NCI-H524 treated with DMSO at 0.1 percent for 48 hours (cell line): ENCODE measurements around the gene ZNF33B.
"Not testable (repeated sequence)": the region's sequence is repeated elsewhere in the genome, so short reads cannot be mapped to it uniquely, and the experiment has no call there.

ENCODE experiments used
- DNase-seq: peaks from one replicate; lab custom pipeline; 2025; lab: John Stamatoyannopoulos, UW

The ZNF33B gene

DNA sequence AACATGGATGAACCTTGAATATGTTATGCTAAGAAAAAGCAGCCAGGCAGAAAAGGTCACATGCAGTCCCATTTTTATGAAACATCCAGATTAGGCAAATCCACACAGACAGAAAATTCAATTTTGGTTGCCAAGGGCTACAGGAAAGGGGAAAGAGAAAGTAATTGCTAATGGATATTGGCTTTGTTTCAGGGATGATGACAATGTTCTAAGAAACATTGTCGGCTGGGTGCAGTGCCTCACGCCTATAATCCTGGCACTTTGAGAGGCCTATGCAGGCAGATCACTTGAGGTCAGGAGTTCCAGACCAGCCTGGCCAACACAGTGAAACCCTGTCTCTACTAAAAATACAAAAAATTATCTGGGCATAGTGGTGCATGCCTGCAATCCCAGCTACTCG, 23.0 kb downstream of the ZNF33B start:
- no peak for DNase-seq

DNA sequence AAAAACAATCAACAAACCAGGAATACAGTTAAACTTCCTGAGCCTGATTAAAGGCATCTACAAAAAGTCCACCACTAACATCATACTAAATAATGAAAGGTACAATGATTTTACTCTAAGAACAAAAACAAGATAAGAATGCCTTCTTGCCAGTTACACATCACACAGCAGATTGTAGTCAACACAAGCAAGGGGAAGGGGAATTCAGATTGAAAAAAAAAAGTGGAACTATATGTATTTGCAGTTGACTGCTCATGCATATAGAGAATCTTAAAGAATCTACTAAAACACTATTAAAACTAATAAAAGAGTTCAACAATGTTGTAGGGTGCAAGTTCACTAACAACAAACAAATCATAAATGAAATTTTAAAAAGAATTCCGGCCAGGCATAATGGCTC, 28.5 kb downstream of the ZNF33B start:
- DNase-seq: no peak

DNA sequence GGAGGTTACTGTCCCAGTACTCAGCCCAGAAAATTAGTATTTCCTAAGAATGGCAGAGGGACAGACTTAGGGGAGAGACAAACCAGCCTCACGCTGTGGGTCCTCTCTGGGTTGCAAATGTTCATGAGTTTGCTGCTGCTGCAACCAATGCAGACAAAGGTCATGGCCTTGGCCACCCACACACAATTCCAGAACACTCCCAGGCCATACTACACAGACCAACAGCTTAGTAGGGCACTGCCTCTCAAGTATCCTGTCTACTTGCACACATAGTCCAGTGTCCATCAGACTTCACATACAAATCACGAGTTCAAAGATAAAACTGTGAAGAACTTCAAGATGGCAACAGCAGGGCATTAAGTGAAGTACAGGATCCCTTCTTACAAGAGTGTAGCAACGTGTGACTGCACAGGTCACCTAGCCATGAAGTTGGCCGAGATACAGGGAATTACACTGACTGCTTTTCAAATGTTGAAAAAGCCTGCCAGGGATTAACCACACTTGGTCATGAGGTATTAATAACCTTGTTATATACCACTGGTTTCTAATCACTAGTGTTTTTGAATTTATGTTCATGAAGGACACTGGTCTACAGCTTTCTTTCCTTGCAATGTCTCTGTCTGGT, 40.0 kb downstream of the ZNF33B start:
- DNase-seq: no peak

DNA sequence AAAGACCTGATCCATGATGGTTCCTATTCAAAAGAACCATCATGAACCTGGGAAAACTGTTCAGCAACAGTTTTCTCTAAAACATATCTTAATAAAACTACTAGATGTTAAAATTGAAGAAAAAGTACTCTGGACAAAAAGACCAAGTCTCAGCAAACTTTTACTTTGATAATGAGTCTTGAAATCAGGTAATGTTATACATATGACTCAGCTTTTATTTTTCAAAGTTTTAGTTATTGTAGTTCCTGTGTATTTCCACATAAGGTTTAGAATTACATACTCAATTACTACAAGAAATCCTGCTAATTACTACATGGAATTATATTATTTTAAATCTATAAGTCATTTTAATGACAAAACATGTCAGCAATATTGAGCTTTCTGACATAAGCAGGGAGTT, 42.2 kb downstream of the ZNF33B start:
- no peak for DNase-seq

DNA sequence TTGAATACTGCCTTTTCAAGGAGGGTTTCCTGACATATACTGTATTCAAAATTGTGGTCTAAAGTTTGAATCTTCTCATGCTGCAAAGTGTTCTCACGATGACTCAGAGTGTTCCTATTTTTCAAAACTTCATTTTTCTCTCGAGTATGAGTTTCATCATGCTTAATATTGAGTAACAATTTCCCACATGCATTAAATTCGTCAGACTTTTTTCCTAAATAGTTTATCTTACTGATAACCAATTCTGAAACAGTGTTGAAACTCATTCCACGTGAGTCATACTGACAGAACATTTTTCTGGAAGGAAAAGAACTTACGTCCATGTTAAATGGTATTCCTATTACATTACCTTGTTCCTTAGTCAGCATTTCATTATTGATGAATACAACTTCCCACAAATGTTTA, 44.1 kb downstream of the ZNF33B start:
- no peak for DNase-seq

DNA sequence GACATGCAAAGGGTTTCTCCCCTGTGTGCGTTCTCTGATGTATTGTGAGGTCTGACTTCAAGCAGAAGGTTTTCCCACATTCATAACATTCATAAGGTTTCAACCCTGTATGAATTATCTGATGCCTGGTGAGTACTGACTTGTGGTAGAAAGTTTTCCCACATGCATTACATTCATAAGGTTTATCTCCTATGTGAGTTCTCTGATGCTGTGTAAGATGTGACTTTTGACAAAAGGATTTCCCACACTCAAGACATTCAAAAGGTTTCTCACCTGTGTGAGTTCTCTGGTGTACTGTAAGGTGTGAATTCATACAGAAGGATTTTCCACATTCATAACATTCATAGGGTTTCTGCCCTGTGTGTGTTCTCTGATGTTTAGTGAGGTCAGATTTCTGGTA, 45.1 kb downstream of the ZNF33B start:
- DNase-seq: no peak

DNA sequence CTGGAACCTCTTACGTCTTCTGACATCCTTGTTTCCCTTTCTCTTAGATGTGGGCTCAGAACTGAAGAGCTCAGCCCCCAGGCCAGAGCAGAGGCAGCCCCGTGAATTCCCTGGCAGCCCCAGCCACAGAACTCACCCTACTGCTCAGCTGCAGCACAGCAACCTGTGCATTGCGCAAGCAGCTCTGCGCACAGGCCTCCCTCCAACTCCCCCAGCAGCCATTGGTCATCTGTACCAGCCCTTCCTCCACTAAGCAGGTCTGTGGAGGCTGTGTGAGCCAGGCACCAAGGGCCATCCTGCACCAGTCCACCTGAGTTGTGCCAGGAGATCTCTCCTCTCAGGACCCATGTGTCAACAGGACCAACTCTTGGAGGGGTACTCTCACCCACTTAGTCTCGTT, 54.5 kb downstream of the ZNF33B start:
- DNase-seq: no peak

DNA sequence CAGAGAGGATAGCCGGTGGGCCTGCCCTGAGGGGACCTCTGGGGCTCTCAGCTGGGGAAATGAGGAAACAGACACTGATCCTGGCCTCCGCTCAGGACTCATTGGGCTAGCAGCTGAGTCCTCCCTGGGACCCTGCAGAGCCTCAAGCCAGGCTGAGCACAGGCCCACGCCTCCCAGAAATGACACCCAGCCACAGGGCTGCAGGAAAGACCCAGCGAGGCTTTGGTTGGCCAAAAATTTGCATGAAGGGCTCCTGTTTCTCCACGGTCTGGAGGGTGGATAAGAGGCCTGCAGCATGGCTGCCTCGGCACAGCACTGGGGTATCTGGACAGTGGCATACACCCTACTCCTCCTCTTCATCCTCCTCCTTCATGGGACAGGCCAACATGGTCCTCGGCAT, 60.4 kb downstream of the ZNF33B start:
- no peak for DNase-seq

DNA sequence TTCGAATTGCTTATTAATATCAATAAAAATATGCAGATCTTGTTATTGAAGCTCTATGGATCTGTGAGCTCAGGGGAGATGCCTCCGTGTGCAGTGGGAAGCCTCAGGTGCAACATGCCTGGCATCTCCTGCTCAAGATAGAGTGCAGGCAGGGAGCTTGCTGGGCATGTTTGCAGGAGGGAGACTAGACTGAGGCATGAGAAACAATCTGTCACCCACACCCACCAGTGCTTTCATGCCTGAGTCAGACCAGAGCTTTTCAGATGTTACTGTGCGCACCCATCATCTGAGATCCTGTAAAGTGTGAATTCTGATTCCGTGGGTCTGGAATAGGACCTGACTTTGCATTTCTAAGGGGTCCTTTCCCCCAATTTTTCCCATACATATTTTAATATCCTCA, 62.0 kb downstream of the ZNF33B start:
- no peak for DNase-seq

DNA sequence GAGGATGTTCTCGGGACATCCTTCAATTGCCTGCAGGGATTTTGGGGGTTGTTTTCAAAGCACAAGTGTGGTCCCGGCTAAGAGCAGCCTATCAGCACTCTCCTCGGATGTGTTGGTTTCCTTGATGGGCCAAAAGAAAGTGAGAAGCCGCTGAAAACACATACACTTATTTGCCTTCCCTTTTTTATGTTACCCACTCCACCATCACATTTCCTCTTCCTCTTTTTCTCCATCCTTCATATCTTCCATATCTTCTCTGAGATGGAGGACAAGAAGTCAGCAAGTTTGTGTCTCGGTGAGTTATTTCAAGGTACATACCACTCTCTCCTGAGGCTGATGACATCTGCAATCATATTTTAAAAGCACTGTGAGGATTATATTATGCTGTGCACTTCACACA, 64.0 kb downstream of the ZNF33B start:
- DNase-seq: no peak

DNA sequence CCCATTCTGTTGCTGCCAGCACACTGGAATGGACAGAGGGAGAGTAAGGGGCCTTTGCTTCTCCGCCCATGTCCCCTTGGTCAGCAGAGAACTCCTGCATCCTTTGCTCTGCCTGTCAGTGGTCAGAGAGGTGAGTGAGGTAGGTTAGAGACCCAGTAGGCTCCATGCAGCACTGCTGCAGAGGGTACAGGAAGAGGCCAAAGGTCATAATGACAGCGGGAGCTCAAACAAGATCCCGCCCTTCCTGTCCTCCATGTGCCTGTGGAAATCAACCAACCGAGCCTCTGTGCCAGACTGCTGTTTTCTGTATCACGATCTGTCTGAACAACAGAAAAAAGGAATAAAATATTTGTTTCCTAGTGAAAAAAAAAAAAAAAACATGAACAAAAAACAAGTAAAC, 81.4 kb downstream of the ZNF33B start:
- DNase-seq: no peak

DNA sequence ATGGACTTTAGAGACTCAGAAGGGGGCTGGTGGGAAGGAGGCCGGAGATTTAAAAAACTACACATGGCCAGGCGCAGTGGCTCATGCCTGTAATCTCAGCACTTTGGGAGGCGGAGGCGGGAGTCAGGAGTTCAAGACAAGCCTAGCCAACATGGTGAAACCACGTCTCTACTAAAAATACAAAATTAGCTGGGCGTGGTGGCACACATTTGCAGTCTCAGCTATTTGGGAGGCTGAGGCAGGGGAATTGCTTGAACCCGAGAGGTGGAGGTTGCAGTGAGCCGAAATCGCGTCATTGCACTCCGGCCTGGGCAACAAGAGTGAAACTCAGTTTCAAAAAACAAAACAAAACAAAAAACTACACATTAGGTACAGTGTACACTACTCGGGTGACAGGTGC, 84.8 kb downstream of the ZNF33B start:
- DNase-seq: not testable (repeated sequence)

DNA sequence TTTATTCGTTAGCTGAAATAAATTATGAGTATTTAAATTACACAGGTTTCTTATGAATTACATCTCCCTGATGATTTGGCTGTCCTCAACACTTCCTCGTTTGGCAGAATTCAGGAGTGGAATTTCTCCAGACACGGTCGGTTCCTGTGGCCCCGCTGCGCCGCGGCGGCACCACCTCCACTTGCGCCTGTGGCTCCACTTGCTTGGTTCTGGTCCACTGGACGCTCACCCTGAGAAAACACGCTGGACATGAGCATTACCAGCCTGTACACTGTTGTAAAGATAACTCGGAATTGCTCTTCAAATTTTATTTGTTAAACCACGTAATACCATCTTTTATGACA, 85.3 kb downstream of the ZNF33B start:
- no peak for DNase-seq

DNA sequence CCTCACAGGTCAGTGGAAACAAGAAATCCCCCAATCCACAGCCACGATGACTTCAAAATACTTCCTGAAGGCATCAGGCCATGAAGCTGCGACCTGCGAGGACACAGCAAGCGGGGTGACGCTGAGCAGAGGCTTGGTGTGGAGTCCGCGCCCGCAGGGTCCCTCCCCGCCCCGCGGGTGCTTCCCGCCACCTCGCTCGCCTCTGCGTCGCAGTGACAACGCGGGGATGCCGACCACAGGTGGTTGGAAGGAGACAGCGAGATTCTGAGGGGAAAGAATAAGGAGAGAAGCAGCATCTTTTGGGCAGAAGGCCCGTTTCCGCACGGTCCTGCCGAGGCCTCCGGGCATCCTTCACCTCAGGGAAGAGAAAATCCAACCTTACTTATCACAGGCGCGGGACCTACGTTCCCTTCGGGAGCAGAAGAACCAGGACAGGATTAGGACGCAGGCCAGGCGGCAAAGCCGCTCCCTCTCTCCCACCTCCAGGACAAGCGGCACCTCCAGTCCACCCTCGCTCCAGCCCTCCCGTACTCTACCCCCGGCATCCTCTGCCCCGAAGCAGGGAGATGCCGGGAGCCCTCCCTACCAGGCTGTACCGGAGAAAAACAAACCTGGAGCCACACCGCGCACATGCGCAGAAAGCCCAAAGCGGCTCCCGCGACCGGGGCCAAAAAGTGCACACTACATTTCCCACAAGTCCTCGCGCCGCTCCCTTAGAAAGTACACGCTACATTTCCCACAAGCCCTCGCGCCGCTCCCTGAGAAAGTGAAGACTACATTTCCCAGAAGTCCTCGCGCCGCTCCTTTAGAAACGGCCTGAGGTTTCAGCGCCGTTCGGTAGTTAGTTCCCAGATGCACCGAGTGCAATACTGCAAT, 85.9 kb downstream of the ZNF33B start:
- peak; percentile 2 for DNase-seq

DNA sequence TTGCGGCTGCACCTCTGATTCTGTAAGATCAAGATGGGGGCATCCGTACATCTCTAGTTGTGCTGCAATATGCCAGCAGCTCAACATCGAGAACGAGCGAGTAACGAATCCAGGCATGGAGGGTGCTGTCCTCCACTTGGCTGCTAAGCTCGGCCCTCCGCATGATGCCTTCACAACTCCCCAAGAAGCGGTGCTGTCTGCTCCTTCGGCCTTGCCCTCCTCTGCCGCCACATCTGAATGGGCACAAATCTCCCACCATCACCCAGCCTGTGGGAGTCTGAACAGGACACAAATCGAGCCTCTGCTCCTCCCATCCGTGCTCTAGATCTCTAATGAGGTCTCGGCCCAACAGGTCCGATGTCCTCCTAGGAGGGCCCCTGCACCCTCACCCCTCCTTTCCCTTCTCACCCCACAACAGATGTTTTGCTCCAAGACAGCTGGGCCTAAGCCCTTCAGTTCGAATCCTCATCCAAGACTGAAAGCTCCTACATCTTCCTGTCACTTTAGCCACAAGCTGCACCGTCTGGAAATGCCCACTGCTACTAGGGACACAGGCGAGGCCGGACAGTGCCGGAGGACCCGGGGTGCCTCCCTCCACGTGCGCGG, 86.7 kb downstream of the ZNF33B start:
- no peak for DNase-seq

DNA sequence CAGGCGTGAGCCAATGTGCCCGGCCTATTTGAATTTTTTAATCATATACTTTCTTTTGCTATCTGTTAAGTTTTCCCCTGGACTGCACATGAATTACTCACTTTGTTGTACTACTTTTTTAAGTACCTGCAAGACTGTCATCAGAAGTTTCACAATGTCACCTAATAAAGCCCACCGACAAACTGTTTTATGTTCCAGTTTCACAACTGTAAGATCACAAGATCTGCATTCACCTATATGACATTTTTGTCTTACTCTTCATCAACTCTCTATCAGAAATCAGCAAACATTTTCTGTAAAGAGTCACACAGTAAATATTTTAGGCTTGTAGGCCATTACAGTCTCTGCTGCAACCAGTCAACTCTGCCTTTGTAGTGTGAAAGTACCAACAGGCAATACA, 88.5 kb downstream of the ZNF33B start:
- no peak for DNase-seq

DNA sequence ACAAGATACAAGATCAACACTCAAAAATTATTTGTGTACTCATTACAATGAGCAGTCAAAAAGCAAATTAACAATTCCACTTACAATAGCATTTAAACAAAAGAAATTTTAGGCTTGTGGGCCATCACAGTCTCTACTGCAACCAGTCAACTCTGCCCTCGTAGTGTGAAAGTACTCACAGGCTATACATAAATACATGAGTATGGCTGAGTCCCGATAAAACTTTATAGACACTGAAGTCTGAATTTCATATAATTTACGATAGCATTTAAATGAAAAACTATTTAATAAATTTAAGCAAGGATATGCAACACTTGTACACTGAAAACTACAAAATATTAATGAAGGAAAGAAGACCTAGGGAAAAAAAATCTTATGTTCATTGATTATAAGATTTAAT, 90.1 kb downstream of the ZNF33B start:
- DNase-seq: no peak

DNA sequence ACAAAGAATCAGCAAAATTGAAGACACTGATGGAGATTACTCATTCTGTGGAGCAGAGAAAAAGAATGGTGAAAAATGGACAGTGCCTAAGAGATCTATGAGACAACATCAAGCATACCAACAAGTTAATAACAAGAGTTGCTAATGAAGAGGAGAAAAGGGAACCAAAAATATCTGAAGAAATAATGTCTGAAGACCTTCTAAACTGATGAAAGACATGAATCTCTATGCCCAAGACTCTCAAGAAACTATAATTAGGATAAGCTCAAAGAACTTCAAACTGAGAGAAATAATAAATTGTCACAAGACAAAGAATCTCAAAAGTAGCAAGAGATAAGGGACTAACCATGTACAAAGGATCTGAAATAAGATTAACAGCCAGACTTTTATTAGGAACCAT, 93.4 kb downstream of the ZNF33B start:
- no peak for DNase-seq

DNA sequence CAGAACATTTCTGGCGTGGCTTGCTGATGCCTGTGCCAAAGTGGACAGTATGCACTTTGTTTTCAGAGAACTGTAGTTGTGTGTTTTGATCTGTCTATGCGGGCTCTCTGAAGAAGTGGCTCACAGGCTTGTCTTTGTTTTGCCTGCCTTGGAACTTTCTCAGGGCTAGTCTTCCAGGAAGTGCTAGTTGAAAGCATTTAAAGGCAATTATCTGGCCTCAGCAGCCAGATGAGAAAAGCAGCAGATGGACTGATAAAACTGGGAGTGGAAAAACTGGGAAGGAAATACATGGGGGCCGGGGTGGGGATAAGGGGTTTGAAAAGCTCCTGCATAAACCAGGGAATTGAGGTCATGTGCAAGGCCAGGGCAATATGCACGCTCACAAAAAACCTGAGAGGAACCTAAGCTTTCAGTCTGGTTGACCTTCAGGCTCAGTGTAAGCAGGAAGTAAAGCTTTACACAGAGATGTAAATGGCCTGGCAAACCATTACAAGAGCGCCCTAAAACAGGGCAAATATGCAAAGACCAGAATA, 94.5 kb downstream of the ZNF33B start:
- no peak for DNase-seq
